NCI-H226 (cell line): ENCODE data around the gene ZNF599.
A peak's percentile ranks its signal among the peaks of the same experiment; 100 is the strongest.
"Not testable (repeated sequence)": the region's sequence is repeated elsewhere in the genome, so short reads cannot be mapped to it uniquely, and the experiment has no call there.

ENCODE experiments used
- DNase-seq: peaks from one replicate; pipeline ENCODE4 v3.0.0-alpha.2; 2015

ZNF599 gene

GRCh38 chr19:34772697-34773554, at the start of gene ZNF599:
TSS of gene ZNF599 (minus strand) at chr19:34773215. CDS start at chr19:34772841, 374 bp downstream.
- peak; percentile 82 for DNase-seq

DNA sequence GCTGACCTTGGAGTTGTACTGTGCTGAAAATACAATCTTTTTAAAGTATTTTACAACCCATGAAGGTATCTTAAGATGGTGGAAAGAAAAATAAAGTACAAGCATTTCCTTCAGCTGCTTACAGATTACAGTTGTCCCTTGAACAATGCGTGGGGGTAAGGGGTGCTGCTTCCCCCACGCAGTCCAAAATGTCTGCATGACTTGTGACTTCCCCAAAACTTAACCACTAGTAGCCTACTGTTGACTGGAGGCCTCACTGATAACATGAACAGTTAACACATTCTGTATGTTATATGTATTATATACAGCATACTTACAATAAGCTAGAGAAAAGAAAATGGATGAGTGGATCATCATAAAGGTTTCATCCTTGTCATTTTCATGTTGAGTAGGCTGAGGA, 45.3 kb upstream of the ZNF599 start:
- no peak for DNase-seq

- no peak for DNase-seq
Measured at GRCh38 chr19:34816708-34817107, 43.7 kb upstream of the ZNF599 start.

- DNase-seq, result peak; percentile 55
Measured at GRCh38 chr19:34808566-34808965, 35.6 kb upstream of the ZNF599 start.

DNA sequence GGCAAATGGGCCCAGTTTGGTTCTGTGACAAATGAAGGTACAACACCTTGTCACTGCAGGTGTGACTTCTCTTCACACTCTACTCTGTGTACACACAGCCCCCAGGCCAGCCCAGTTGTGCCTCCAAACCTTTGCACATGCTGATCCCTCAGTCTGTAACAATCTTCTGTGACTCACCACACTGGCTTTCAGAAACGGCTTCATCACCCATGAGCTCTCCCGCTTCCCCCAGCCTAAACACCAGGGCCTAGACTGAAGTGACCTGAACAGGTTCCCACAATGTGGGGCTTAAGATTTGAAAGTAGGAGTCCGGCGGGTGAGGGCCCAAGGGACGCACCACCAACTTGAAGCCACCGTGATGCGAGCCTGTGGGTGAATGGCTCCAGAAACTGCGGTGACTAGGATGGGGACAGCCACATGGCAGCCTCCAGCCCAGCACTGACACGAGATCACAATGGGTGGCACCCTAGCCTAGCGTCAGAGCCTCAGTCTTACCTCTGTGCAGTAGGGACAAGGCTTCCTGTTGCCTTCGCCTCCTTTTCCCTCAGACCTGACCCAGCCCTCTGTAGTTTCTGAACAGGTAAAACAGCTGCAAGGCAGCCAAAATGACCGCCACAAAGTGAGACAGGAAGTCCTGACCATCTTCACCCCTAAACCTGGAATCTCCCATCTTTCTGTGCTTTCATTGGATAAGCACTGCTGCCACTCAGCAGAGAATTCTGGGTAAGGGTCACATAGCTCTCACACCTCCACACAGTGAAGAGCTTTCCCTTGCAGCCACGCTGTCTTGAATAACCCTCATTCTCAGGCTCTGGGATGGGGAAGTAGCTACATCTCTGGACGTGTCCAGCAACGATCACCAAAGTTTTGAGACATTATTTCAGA, 34.2 kb upstream of the ZNF599 start:
- DNase-seq, result no peak

GRCh38 chr19:34804115-34804514, 31.1 kb upstream of the ZNF599 start:
- no peak for DNase-seq

DNA sequence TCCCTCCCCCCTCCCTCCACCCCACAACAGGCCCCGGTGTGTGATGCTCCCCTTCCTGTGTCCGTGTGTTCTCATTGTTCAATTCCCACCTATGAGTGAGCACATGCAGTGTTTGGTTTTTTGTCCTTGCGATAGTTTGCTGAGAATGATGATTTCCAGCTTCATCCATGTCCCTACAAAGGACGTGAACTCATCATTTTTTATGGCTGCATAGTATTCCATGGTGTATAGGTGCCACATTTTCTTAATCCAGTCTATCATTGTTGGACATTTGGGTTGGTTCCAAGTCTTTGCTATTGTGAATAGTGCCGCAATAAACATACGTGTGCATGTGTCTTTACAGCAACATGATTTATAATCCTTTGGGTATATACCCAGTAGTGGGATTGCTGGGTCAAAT, 23.9 kb upstream of the ZNF599 start:
- not testable (repeated sequence) for DNase-seq

DNA sequence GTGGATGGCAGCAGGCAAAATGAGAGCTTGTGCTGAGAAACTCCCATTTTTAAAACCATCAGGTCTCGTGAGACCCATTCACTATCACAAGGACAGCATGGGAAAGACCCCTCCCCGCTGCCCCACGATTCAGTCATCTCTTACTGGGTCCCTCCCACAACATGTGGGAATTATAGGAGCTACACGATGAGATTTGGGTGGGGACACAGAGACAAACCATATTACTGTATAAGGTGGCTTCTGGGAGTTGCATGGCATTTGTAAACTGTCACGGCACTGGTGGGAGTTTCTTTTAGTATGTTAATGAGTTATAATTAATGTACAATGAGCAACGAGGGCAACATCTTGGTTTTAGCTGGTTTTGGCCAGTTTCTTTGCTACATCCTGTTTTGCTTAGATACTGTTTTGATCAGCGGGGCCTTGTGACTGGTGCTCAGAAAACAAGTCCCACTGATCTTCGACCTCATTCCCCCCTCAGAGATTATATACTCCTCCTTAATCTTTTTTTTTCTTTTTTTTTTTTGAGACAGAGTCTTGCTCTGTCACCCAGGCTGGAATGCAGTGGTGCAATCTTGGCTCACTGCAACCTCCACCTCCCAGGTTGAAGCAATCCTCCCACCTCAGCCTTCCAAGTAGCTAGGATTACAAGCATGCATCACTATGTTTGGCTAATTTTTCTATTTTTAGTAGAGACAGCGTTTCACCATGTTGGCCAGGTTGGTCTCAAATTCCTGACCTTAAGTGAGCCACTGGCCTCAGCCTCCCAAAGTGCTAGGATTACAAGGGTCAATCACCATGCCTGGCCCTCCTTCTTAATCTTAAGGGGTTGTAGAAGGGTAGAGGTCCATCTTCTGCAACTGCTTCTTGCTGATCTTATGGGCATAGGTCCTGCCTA, 21.3 kb upstream of the ZNF599 start:
- peak; percentile 10 for DNase-seq

DNA sequence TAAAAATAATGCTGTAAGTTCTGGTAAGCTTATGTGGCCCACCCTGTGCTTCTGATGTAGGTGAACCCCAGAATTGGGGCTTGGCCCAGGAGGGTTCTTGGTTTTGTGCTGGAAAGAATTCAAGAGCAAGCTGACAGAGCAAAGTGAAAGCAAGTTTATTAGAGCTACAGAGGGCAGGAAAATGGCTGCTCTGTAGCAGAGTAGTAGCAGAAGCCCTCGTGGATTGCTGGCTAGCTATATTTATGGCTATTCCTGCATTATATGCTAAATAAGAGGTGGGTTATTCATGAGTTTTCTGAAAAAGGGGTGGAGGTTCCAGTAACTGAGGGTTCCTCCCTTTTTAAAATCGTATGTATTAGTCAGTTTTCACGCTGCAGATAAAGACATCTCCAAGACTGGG, 20.6 kb upstream of the ZNF599 start:
- DNase-seq, result no peak

DNA sequence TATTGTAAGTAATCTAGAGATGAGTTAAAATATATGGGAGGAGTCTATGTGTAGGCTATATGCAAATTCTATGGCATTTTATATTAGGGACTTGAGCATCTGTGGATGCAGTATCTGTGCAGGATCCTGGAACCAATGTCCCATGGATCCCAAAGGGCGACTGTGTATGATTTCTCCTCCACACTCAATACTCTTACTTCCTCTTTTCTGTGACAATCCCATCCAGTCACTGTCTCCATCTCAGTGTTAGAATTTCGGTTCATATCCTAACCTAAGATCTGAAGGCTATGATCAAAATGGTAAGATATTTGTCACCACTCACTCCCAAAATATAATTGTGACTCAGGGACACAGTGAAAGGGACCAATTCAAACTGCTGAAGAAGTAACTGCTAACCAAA, 15.1 kb upstream of the ZNF599 start:
- DNase-seq, result no peak

GRCh38 chr19:34787059-34787824, 14.2 kb upstream of the ZNF599 start:
- DNase-seq, result no peak

DNA sequence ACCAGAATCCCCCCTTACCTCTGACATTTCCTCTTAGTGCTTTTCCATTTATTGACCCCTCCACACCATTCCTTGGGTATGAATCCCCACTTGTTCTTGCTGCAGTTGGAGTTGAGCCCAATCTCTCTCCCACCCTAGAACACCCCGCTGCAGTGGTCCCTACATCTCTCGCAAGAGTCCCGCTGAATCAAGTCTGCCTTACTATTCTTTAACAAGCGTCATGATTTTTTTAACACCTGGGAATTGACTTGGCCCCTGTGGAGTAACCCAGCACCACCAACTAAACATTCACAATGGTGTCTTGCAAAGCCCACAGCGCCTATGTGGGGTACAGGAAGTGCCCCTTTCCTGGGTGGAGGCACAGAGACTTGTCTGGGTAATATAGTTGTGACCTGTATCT, 13.2 kb upstream of the ZNF599 start:
- DNase-seq, result no peak

- DNase-seq, result no peak
Measured at GRCh38 chr19:34779652-34780051, 6.6 kb upstream of the ZNF599 start.

DNA sequence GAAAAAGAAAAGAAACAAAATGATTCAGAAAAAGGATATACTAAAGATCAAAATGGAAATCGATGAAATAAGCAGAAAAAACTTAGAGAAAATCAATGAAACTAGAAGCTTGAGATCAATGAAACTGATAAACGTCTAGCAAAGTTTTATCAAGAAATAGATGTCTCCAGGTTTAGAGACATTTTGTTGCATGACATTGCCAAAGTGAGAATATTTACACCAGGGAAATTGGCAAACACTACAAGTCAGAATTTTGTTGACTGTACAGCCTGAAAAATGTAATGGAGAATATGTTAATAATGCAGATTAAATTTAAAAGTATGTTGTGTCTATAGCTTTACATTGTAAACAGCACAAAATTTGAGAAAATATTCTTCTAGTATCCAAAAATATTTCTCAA, 5.3 kb upstream of the ZNF599 start:
- no peak for DNase-seq

- no peak for DNase-seq
Measured at GRCh38 chr19:34774857-34775256, 1.8 kb upstream of the ZNF599 start.

DNA sequence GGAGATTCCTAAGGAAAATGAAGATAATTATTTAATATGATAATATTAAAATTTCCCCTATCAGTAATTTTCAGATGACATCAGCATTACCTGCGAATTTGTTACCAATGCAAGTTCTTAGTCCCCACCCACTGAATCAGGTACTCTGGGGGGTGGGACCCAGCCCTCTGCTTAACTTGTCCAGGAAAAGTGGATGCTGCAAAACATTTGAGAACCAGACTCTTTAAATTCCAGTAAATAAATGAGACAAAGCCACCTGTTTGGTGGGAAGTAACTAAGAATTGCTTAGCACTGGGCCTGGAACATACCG, 495 bp upstream of the ZNF599 start:
- no peak for DNase-seq

DNA sequence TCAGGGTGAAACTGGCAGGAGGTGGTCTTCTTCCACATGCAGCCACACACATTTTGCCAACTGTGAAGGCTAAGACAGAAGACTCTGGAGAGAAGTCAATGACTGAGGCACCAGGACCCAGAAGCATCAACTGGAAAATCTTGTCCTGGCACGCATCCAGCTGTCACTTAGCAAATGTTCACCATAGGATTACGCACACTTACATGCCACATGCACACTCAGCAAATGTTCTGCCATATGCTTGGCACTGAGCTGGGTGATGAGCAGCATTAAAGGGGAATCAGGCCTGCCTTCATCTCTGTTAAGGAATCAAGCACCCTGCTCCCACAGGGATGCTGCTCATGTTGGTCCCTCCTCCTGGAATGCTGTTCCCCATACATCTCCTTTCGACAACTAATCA, 5.1 kb downstream of the ZNF599 start:
- DNase-seq, result no peak

- peak; percentile 3 for DNase-seq
Measured at GRCh38 chr19:34766386-34766785, 6.6 kb downstream of the ZNF599 start.

GRCh38 chr19:34759218-34759917, 13.6 kb downstream of the ZNF599 start:
- no peak for DNase-seq

DNA sequence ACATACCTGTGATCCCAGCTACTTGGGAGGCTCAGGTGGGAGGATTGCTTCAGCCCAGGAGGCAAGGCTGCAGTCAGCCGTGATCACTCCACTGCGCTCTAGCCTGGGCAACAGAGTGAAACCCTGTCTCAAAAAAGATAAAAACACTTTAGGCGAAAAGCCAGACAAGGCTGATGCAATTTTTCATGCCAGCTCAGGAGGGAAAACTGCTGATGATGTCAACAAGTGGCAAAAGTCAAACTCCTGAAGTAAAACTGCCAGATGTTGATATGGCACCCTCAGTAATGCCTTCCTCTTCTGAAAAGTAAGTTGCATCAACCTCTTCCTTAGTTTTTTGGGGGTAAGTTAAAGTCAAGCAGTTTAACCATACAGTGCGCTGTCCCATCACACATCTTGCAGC, 15.6 kb downstream of the ZNF599 start:
- no peak for DNase-seq

GRCh38 chr19:34744896-34745690, 27.9 kb downstream of the ZNF599 start:
- DNase-seq, result no peak
